Measurements from ENCODE around the gene NT5DC2. TPM values are rescaled to one million over a fixed set of nuclear protein-coding genes. Genes with fewer than 3 reads are reported as not detected.

Gene NT5DC2
- total RNA-seq, 1 experiment from 2014 or later = 229 TPM

GRCh38 chr3:52563984-52564383, 30.3 kb upstream of the NT5DC2 start:
- intact Hi-C loops (cut with micrococcal nuclease) = no loop called here
- no peak overlapping the region for H3K27ac ChIP-seq (ENCODE audit: low read length)
- H3K9ac ChIP-seq (ENCODE audit: low read length) = no peak overlapping the region
- H4K20me1 ChIP-seq (ENCODE audit: low read length) = no peaks in the 10 kb centered on the region
- no TSS peak for BruUV-seq (replicated peaks)
- H3K4me3 ChIP-seq (ENCODE audit: low read length) = no peak overlapping the region
- no peaks in the 10 kb centered on the region for H3K9me2 ChIP-seq (replicated peaks; ENCODE audit: low read length)
- H3K4me1 ChIP-seq (ENCODE audit: insufficient read depth, low read length) = 0 out of 2 replicates have a peak, but pooled peaks cover 3% of the 10 kb centered on the region
- TF ChIP-seq EZH2 (IDR thresholded peaks at IDR 0.05; ENCODE audit: low read length, unreplicated experiment) (no peak), EZH2phosphoT487 (IDR thresholded peaks at IDR 0.05; ENCODE audit: borderline replicate concordance, low read length) (no peak), CTCF (conservative IDR thresholded peaks at IDR 0.05; ENCODE audit: low read depth, low read length) (no peak)
- no peak for DNase-seq
- ChIA-PET CTCF (no interaction called here), POLR2A (ENCODE audit: unreplicated experiment) (no interaction called here)
- no peaks in the 10 kb centered on the region for H3K27me3 ChIP-seq (ENCODE audit: low read length)
- no peak overlapping the region for H3K4me2 ChIP-seq (ENCODE audit: low read length)
- no peaks in the 10 kb centered on the region for H3F3A ChIP-seq (ENCODE audit: low read length, unreplicated experiment)
- H3K79me2 ChIP-seq (ENCODE audit: low read length) = no peaks in the 10 kb centered on the region
- no peak for ATAC-seq
- H2AFZ ChIP-seq (ENCODE audit: low read length) = no peak overlapping the region
- H3K9me3 ChIP-seq (ENCODE audit: low read length) = no peaks in the 10 kb centered on the region
- peaks cover 22% of the 10 kb centered on the region; the same call in 1 of the 2 replicates for H3K36me3 ChIP-seq (ENCODE audit: low read depth, low read length)

- Histone ChIP-seq H3K4me1 (ENCODE audit: insufficient read depth, low read length) (no peaks in the 10 kb centered on the region), H3K79me2 (ENCODE audit: low read length) (no peaks in the 10 kb centered on the region), H3K4me3 (ENCODE audit: low read length) (no peak overlapping the region), H4K20me1 (ENCODE audit: low read length) (no peaks in the 10 kb centered on the region), H3K4me2 (ENCODE audit: low read length) (no peak overlapping the region), H3K9ac (ENCODE audit: low read length) (no peak overlapping the region), H3F3A (ENCODE audit: low read length, unreplicated experiment) (no peaks in the 10 kb centered on the region), H3K27me3 (ENCODE audit: low read length) (no peaks in the 10 kb centered on the region), H3K9me3 (ENCODE audit: low read length) (no peaks in the 10 kb centered on the region), H3K9me2 (replicated peaks; ENCODE audit: low read length) (no peaks in the 10 kb centered on the region), H3K27ac (ENCODE audit: low read length) (no peak overlapping the region), H3K36me3 (ENCODE audit: low read depth, low read length) (peaks cover 36% of the 10 kb centered on the region; the same call in 1 of the 2 replicates), H2AFZ (ENCODE audit: low read length) (no peak overlapping the region)
- ChIA-PET CTCF (no interaction called here), POLR2A (ENCODE audit: unreplicated experiment) (no interaction called here)
- no TSS peak for BruUV-seq (replicated peaks)
- intact Hi-C loops (cut with micrococcal nuclease) = no loop called here
- ATAC-seq (no peak), DNase-seq (no peak)
- TF ChIP-seq CTCF (conservative IDR thresholded peaks at IDR 0.05; ENCODE audit: low read depth, low read length) (no peak), EZH2phosphoT487 (IDR thresholded peaks at IDR 0.05; ENCODE audit: borderline replicate concordance, low read length) (no peak), EZH2 (IDR thresholded peaks at IDR 0.05; ENCODE audit: low read length, unreplicated experiment) (no peak)
Measured at GRCh38 chr3:52561028-52561747, 27.5 kb upstream of the NT5DC2 start.

GRCh38 chr3:52558436-52558835, 24.8 kb upstream of the NT5DC2 start:
- intact Hi-C loops (cut with micrococcal nuclease) = no loop called here
- no peak overlapping the region for H3K9ac ChIP-seq (ENCODE audit: low read length)
- H3K27me3 ChIP-seq (ENCODE audit: low read length) = no peaks in the 10 kb centered on the region
- no peak overlapping the region for H3K27ac ChIP-seq (ENCODE audit: low read length)
- no TSS peak for BruUV-seq (replicated peaks)
- H3K9me3 ChIP-seq (ENCODE audit: low read length) = no peaks in the 10 kb centered on the region
- no peaks in the 10 kb centered on the region for H3F3A ChIP-seq (ENCODE audit: low read length, unreplicated experiment)
- no peaks in the 10 kb centered on the region for H3K9me2 ChIP-seq (replicated peaks; ENCODE audit: low read length)
- no peak overlapping the region for H3K4me2 ChIP-seq (ENCODE audit: low read length)
- POLR2A ChIA-PET (ENCODE audit: unreplicated experiment) = no interaction called here
- no peaks in the 10 kb centered on the region for H4K20me1 ChIP-seq (ENCODE audit: low read length)
- no peak overlapping the region for H3K4me3 ChIP-seq (ENCODE audit: low read length)
- H3K4me1 ChIP-seq (ENCODE audit: insufficient read depth, low read length) = no peaks in the 10 kb centered on the region
- TF ChIP-seq EZH2 (IDR thresholded peaks at IDR 0.05; ENCODE audit: low read length, unreplicated experiment) = no peak
- no peak for TF ChIP-seq CTCF (conservative IDR thresholded peaks at IDR 0.05; ENCODE audit: low read depth, low read length)
- no peak for TF ChIP-seq EZH2phosphoT487 (IDR thresholded peaks at IDR 0.05; ENCODE audit: borderline replicate concordance, low read length)
- CTCF ChIA-PET = no interaction called here
- H3K79me2 ChIP-seq (ENCODE audit: low read length) = no peaks in the 10 kb centered on the region
- ATAC-seq = no peak
- H2AFZ ChIP-seq (ENCODE audit: low read length) = no peak overlapping the region
- no peak for DNase-seq
- peaks cover 45% of the 10 kb centered on the region; the same call in 1 of the 2 replicates for H3K36me3 ChIP-seq (ENCODE audit: low read depth, low read length)

Data from PC-3 (cell line).